ENCODE results near the gene COLQ. TPM values are rescaled to one million over a fixed set of nuclear protein-coding genes. Genes with fewer than 3 reads are reported as not detected.
"Not testable (repeated sequence)": the region's sequence is repeated elsewhere in the genome, so short reads cannot be mapped to it uniquely, and the experiment has no call there.

Gene COLQ
- total and polyA plus RNA-seq, 10 donors, result 1.9 to 29.8 (median 6.7) TPM

DNA sequence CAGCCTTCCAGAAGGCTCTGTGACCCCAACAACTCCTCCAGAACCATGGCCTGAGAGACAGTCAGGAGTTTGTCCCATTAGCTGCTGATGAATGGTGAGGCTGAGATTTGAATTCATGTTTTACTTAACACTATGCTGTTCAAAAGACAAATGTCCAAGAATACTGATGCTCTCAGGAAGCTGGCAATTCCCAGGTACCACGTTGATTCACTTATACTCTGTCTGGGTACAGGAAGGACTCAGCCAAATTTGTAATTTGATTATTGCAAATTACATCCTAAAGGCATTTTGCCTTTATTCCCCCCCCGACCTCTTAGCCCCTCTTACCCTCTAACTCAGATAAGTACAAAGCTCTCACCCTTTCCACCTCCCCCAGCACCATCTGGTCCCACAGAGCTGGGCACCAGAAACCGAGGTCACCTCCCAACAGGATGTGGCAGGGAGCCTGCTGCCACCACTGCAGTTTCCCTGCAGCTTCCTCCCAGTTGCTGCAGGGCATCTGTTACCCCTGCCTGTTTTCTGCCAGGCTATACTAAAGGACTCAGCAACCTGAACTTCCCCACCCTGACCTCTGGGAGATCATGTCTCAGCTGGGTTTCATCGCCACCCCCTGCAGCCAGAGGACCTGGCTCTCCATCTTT lies 60.5 kb downstream of the COLQ start:
- Histone ChIP-seq H3K27me3 (replicated peaks in 1 of 7) (no peaks in the 10 kb centered on the region), H3K36me3 (peaks cover 0 to 3% (median 0%) of the 10 kb centered on the region in 6 donors), H3K27ac (peak overlapping the region in 2 of 8 donors; percentile 0 to 47), H3K4me1 (peaks cover 0 to 15% (median 8%) of the 10 kb centered on the region in 6 donors), H3K9me3 (no peaks in the 10 kb centered on the region), H3K4me3 (no peak overlapping the region)
- TF ChIP-seq POLR2A (IDR thresholded peaks at IDR 0.05) (no peak), POLR2AphosphoS5 (IDR thresholded peaks at IDR 0.05) (peak in 2 of 3 donors; percentile 31 to 46)
- TF ChIP-seq, protein P1, sequence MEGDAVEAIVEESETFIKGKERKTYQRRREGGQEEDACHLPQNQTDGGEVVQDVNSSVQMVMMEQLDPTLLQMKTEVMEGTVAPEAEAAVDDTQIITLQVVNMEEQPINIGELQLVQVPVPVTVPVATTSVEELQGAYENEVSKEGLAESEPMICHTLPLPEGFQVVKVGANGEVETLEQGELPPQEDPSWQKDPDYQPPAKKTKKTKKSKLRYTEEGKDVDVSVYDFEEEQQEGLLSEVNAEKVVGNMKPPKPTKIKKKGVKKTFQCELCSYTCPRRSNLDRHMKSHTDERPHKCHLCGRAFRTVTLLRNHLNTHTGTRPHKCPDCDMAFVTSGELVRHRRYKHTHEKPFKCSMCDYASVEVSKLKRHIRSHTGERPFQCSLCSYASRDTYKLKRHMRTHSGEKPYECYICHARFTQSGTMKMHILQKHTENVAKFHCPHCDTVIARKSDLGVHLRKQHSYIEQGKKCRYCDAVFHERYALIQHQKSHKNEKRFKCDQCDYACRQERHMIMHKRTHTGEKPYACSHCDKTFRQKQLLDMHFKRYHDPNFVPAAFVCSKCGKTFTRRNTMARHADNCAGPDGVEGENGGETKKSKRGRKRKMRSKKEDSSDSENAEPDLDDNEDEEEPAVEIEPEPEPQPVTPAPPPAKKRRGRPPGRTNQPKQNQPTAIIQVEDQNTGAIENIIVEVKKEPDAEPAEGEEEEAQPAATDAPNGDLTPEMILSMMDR (IDR thresholded peaks at IDR 0.05 in 8 of 11, conservative IDR thresholded peaks at IDR 0.05 in 3 of 11), result no peak
- no peak for DNase-seq
- WGBS, 5 donors, result 13 to 31% (median 21%) methylated on average over 4 of the region's 4 CpGs
- intact Hi-C loops (cut with DNase I; ENCODE audit: low total_unique reads), result no loop called here

DNA sequence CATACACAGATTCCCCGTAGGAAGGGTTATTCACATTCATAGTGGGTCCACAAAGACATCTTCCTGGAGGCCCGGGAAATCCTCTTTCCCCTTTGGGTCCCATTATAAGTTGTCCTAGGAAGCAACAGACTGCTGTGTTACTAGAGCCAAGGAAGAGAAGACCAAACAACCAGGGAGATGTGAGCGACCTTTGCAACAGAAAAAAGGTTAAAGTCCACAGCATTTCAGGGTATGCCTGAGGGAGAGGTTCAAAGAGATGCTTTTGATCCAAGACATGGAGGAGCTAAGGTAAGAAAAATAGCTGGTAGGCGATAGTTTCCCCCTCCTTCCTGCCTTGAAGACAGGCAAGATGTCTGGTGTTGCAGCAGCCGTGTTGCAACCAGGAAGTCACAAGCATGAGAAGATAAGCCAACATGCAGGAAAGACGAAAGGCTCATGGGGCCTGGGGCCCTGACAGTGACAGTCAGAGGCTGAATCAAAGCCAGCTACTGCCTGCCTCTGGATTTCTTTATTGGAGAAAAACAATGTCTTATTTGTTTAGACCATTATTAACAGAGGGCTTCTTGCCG lies 63.2 kb downstream of the COLQ start:
- TF ChIP-seq, protein P1 (IDR thresholded peaks at IDR 0.05 in 8 of 11, conservative IDR thresholded peaks at IDR 0.05 in 3 of 11), result no peak
- no peak for TF ChIP-seq POLR2A (IDR thresholded peaks at IDR 0.05)
- TF ChIP-seq POLR2AphosphoS5 (IDR thresholded peaks at IDR 0.05), result no peak
- Histone ChIP-seq H3K4me1 (peaks cover 0 to 15% (median 8%) of the 10 kb centered on the region in 6 donors), H3K27me3 (replicated peaks in 1 of 7) (no peaks in the 10 kb centered on the region), H3K4me3 (no peak overlapping the region), H3K36me3 (peaks cover 0 to 11% (median 0%) of the 10 kb centered on the region in 6 donors), H3K27ac (no peak overlapping the region), H3K9me3 (no peaks in the 10 kb centered on the region)
- intact Hi-C loops (cut with DNase I; ENCODE audit: low total_unique reads), result no loop called here
- WGBS, 5 donors, result 73 to 91% (median 81%) methylated on average over 7 of the region's 7 CpGs
- DNase-seq, result no peak

DNA sequence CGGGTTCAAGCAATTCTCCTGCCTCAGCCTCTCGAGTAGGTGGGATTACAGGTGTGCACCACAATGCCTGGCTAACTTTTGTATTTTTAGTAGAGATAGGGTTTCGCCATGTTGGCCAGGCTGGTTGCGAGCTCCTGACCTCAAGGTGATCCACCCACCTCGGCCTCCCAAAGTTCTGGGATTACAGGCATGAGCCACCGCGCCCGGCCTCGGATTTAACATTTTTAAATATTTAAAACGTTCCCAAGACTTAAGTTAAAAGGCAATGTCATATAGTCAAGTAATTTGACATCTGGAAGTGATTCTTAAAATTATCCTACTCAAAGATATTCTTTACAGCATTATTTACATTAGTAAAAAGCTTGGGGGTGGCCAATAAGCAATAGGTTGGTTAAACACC lies 64.6 kb downstream of the COLQ start:
- H3K27me3 ChIP-seq (replicated peaks in 1 of 7); H3K9me3 ChIP-seq; H3K27ac ChIP-seq; H3K4me3 ChIP-seq; intact Hi-C loops (cut with DNase I; ENCODE audit: low total_unique reads); DNase-seq: not testable (repeated sequence)
- peaks cover 0 to 11% (median 0%) of the 10 kb centered on the region in 6 donors for H3K36me3 ChIP-seq
- WGBS, 5 donors, result 92 to 96% (median 93%) methylated on average over 10 of the region's 10 CpGs
- H3K4me1 ChIP-seq, result peaks cover 0 to 15% (median 8%) of the 10 kb centered on the region in 6 donors

DNA sequence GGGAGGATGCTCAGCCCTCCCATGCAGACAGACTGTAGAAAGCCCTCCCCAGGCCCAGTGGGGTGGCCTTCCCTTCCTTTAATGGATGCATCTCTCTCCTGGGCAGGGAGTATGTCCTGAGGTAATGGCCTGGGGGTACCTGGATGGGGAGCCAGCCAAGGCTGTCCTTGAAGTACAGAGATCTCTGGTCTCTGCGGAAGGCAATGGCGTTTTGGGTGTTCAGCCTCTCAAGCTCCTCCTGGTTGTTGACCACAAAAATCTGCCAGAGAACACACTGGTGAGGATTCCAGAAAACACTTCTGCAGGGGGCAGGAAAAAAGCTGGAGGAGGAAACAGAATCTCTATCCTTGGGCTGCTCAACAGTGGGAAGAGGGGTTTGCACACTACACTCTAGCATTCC lies 65.2 kb downstream of the COLQ start:
- Histone ChIP-seq H3K4me3 (no peak overlapping the region), H3K9me3 (no peaks in the 10 kb centered on the region), H3K27me3 (replicated peaks in 1 of 7) (no peaks in the 10 kb centered on the region), H3K36me3 (peaks cover 0 to 13% (median 0%) of the 10 kb centered on the region in 6 donors), H3K4me1 (peaks cover 0 to 11% (median 6%) of the 10 kb centered on the region in 6 donors), H3K27ac (no peak overlapping the region)
- no peak for DNase-seq
- WGBS, 5 donors, result 91 to 100% (median 93%) methylated on average over 2 of the region's 2 CpGs
- intact Hi-C loops (cut with DNase I; ENCODE audit: low total_unique reads), result no loop called here
- TF ChIP-seq POLR2AphosphoS5 (IDR thresholded peaks at IDR 0.05), result no peak
- TF ChIP-seq, protein P1 (IDR thresholded peaks at IDR 0.05 in 8 of 11, conservative IDR thresholded peaks at IDR 0.05 in 3 of 11), result no peak
- no peak for TF ChIP-seq POLR2A (IDR thresholded peaks at IDR 0.05)

Data from spleen (tissue), 11 donors.